Vagina (tissue), 2 donors: ENCODE results near the gene POLR3B.
"Not testable (repeated sequence)": the region's sequence is repeated elsewhere in the genome, so short reads cannot be mapped to it uniquely, and the experiment has no call there.

Source experiments
- CTCF ChIP-seq, 3 experiments: fragments of 450-650 bp in 2 of 3; fragments of 200-600 bp in 1 of 3; sonication (generic) in 1 of 3; IDR thresholded peaks; one replicate each; pipeline ENCODE4 v1.5.1; 2017 to 2019; ENCODE audit warnings: antibody characterized with exemption in 3 of 3, mild to moderate bottlenecking in 2 of 3, moderate library complexity in 2 of 3
- POLR2A ChIP-seq, 2 donors: fragments of 450-650 bp; IDR thresholded peaks; one replicate each; pipeline ENCODE4 v1.6.1; 2017; ENCODE audit warnings: antibody characterized with exemption in 2 of 2, mild to moderate bottlenecking in 2 of 2, moderate library complexity in 2 of 2
- POLR2AphosphoS5 ChIP-seq, 2 donors: sonication (generic); formaldehyde crosslinking; IDR thresholded peaks; one replicate each; pipeline ENCODE4 v1.9.0; 2017; ENCODE audit warnings: antibody characterized with exemption in 2 of 2, mild to moderate bottlenecking in 2 of 2, low read depth in 1 of 2; ENCODE audit not compliant: insufficient read depth in 1 of 2

GRCh38 chr12:106465605-106466004 is 108.1 kb downstream of the POLR3B start:
- TF ChIP-seq POLR2AphosphoS5 (IDR thresholded peaks at IDR 0.05; ENCODE audit: insufficient read depth in 1 of 2, low read depth in 1 of 2); CTCF (IDR thresholded peaks at IDR 0.05); POLR2A (IDR thresholded peaks at IDR 0.05): not testable (repeated sequence)
